Gastroesophageal sphincter (tissue), 4 donors: ENCODE data around the gene LMF1. TPM values are rescaled to one million over a fixed set of nuclear protein-coding genes. Genes with fewer than 3 reads are reported as not detected.

ENCODE experiments used
- ATAC-seq: fragments of 150-250 bp; one replicate; pipeline ENCODE4 v1.9.1; 2016; ENCODE audit warnings: mild to moderate bottlenecking, moderate library complexity
- H3K27ac ChIP-seq, 4 donors: fragments of 200-600 bp; sonication (generic) in 3 of 4; 1 replicate in 3 of 4; 2 replicates in 1 of 4; pipeline ENCODE4 v1.5.1; 2016 to 2019
- H3K27me3 ChIP-seq: fragments of 200-600 bp; sonication (generic); one replicate; pipeline ENCODE4 v1.5.1; 2019
- H3K36me3 ChIP-seq, 2 donors: fragments of 200-600 bp; sonication (generic); one replicate each; pipeline ENCODE4 v1.5.1; 2019; ENCODE audit warnings: control low read depth in 1 of 2
- H3K4me1 ChIP-seq, 3 donors: fragments of 200-600 bp; sonication (generic); 1 replicate in 2 of 3; 2 replicates in 1 of 3; pipeline ENCODE4 v1.5.1; 2016 to 2019; ENCODE audit warnings: control low read depth in 2 of 3
- H3K4me3 ChIP-seq, 2 donors: fragments of 200-600 bp; sonication (generic); one replicate each; pipeline ENCODE4 v1.5.1; 2019; ENCODE audit warnings: mild to moderate bottlenecking in 1 of 2, moderate library complexity in 1 of 2
- H3K9me3 ChIP-seq, 3 donors: fragments of 200-600 bp; sonication (generic); one replicate each; pipeline ENCODE4 v1.5.1; 2017 to 2019; ENCODE audit warnings: control low read depth in 2 of 3
- EP300 ChIP-seq: sonication (generic); formaldehyde crosslinking; IDR thresholded peaks from one replicate; pipeline ENCODE4 v1.6.1; 2017; ENCODE audit warnings: antibody characterized with exemption, mild to moderate bottlenecking
- POLR2A ChIP-seq, 2 donors: fragments of 450-650 bp; IDR thresholded peaks; one replicate each; pipeline ENCODE4 v1.6.1; 2017; ENCODE audit warnings: antibody characterized with exemption in 2 of 2, mild to moderate bottlenecking in 2 of 2, moderate library complexity in 1 of 2
- POLR2AphosphoS5 ChIP-seq: sonication (generic); formaldehyde crosslinking; IDR thresholded peaks from one replicate; pipeline ENCODE4 v1.6.1; 2017; ENCODE audit warnings: antibody characterized with exemption
- WGBS, 2 donors: methylation state at CpG; one replicate each; pipeline ENCODE4 v1.1.5; 2018; ENCODE audit warnings: low coverage in 1 of 2; 5-methylcytosine and 5-hydroxymethylcytosine counted together
- total RNA-seq, 4 donors: library from RNA; depleted of rRNA; stranded (reverse); fragments of >200 nt; gene quantifications; one replicate each; pipeline ENCODE4 v1.1.0, GENCODE V29; 2016
- TF ChIP-seq, protein P1 (sequence below), 4 experiments: fragments of 200-600 bp in 2 of 4; fragments of 450-650 bp in 2 of 4; sonication (generic) in 1 of 4; IDR thresholded peaks; one replicate each; pipeline ENCODE4 v1.5.1; 2017 to 2019; ENCODE audit warnings: antibody characterized with exemption in 4 of 4, mild to moderate bottlenecking in 2 of 4, moderate library complexity in 2 of 4

The LMF1 gene
- total RNA-seq, 4 donors from 2014 or later, result 13.7 to 57.3 (median 20.9) TPM

GRCh38 chr16:947255-947921, 23.4 kb downstream of the LMF1 start:
- Histone ChIP-seq H3K4me3 (no peak overlapping the region), H3K27me3 (no peaks in the 10 kb centered on the region), H3K9me3 (peaks cover 0 to 5% (median 0%) of the 10 kb centered on the region in 3 donors), H3K4me1 (no peaks in the 10 kb centered on the region), H3K27ac (no peak overlapping the region), H3K36me3 (peaks cover 0 to 56% of the 10 kb centered on the region in 2 donors)
- 75 to 79% methylated on average over 5 to 7 of the region's 21 CpGs for WGBS, 2 donors
- TF ChIP-seq POLR2A (IDR thresholded peaks at IDR 0.05) (no peak), EP300 (no peak), POLR2AphosphoS5 (no peak)
- TF ChIP-seq, protein P1, sequence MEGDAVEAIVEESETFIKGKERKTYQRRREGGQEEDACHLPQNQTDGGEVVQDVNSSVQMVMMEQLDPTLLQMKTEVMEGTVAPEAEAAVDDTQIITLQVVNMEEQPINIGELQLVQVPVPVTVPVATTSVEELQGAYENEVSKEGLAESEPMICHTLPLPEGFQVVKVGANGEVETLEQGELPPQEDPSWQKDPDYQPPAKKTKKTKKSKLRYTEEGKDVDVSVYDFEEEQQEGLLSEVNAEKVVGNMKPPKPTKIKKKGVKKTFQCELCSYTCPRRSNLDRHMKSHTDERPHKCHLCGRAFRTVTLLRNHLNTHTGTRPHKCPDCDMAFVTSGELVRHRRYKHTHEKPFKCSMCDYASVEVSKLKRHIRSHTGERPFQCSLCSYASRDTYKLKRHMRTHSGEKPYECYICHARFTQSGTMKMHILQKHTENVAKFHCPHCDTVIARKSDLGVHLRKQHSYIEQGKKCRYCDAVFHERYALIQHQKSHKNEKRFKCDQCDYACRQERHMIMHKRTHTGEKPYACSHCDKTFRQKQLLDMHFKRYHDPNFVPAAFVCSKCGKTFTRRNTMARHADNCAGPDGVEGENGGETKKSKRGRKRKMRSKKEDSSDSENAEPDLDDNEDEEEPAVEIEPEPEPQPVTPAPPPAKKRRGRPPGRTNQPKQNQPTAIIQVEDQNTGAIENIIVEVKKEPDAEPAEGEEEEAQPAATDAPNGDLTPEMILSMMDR (IDR thresholded peaks at IDR 0.05), result no peak
- no peak for ATAC-seq

DNA sequence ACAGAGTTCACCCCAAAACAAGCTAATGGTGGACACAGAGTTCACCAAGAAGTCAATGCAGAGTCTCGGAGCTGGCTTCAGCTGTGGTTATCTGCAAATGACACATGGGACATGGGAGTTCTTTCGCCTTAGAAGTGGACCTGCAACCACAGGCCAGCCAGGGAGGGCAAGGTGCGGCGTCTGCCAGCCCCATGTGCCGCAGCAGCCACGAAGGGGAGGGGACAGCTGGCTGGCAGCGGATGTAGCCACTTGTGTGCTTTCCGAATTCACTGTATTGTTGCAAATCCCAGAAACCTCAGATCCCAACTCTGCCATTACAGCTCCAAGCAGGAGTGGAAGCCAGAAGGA, 24.8 kb downstream of the LMF1 start:
- H3K9me3 ChIP-seq, result peaks cover 0 to 11% (median 0%) of the 10 kb centered on the region in 3 donors
- H3K27me3 ChIP-seq, result no peaks in the 10 kb centered on the region
- H3K4me1 ChIP-seq, result no peaks in the 10 kb centered on the region
- H3K36me3 ChIP-seq, result peaks cover 0 to 52% of the 10 kb centered on the region in 2 donors
- no peak overlapping the region for H3K27ac ChIP-seq
- no peak for ATAC-seq
- H3K4me3 ChIP-seq, result no peak overlapping the region
- TF ChIP-seq POLR2AphosphoS5, result no peak
- TF ChIP-seq EP300, result no peak
- TF ChIP-seq POLR2A (IDR thresholded peaks at IDR 0.05), result no peak
- TF ChIP-seq, protein P1 (IDR thresholded peaks at IDR 0.05), result no peak
- WGBS, 2 donors, result 20% methylated on average over 1 of the region's 8 CpGs; no CpG with 5 or more reads in 1 of the 2 donors

DNA sequence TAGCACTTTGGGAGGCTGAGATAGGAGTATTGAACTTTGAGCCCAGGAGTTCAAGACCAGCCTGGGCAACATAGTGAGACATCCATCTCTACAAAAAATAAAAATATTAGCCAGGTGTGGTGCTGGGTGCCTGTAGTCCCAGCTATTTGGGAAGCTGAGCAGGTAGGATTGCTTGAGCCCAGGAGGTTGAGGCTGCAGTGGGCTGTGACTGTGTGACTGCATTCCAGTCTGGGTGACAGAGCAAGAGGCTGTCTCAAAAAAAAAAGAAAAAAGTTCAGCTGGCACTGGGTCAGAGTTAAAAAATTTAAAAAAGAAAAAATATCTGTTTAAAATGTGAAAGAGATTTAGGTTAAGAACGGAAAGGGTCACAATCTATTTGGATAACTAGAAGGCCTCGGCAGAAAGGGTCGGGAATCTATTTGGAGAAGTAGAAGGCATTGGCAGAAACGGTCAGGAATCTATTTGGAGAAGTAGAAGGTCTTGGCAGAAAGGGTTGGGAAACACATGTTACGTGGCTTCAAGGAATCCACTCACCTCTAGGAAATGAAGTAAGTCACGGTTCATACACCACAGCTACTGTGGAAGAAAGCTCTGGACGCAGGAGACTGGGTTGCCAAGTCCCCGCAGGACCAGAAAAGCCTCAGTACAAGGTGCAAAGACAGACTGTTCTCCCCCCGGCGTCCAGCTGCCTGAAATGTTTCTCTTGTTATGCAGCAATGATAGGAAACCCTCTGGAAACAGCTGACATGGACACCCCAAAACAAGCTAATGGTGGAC, 25.3 kb downstream of the LMF1 start:
- ATAC-seq, result no peak
- H3K4me1 ChIP-seq, result no peaks in the 10 kb centered on the region
- H3K36me3 ChIP-seq, result peaks cover 0 to 53% of the 10 kb centered on the region in 2 donors
- peaks cover 0 to 11% (median 0%) of the 10 kb centered on the region in 3 donors for H3K9me3 ChIP-seq
- H3K27me3 ChIP-seq, result no peaks in the 10 kb centered on the region
- WGBS, 2 donors, result 86 to 94% methylated on average over 6 to 9 of the region's 10 CpGs
- no peak overlapping the region for H3K27ac ChIP-seq
- no peak overlapping the region for H3K4me3 ChIP-seq
- TF ChIP-seq EP300, result no peak

DNA sequence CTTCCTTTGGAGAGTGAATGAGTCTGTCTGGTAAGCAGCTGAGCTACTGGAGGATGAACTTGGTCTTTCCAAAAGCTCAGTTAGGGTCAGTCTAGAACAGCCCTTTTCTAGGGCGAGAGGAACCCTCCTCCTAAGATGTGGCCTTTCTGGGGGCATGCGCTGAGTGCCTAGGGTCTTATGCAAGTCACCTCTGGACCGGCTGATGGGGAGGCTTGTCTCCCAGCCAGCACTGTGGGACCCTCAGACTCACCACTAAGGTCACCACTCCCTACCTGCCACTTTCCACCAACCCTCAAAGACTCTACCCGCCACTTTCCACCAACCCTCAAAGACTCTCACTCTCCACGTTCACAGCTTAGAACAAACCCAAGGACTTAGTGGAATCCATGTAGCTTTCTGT, 26.8 kb downstream of the LMF1 start:
- Histone ChIP-seq H3K36me3 (peaks cover 0 to 68% of the 10 kb centered on the region in 2 donors), H3K9me3 (peaks cover 0 to 11% (median 0%) of the 10 kb centered on the region in 3 donors), H3K27ac (no peak overlapping the region), H3K27me3 (no peaks in the 10 kb centered on the region), H3K4me3 (no peak overlapping the region), H3K4me1 (no peaks in the 10 kb centered on the region)
- TF ChIP-seq POLR2A (IDR thresholded peaks at IDR 0.05) (no peak), EP300 (no peak), POLR2AphosphoS5 (no peak)
- TF ChIP-seq, protein P1 (IDR thresholded peaks at IDR 0.05), result no peak
- WGBS, 2 donors, result 97 to 100% methylated on average over 3 of the region's 5 CpGs
- no peak for ATAC-seq

GRCh38 chr16:942436-943060, 28.2 kb downstream of the LMF1 start:
- Histone ChIP-seq H3K27ac (no peak overlapping the region), H3K36me3 (peaks cover 0 to 80% of the 10 kb centered on the region in 2 donors), H3K4me1 (no peaks in the 10 kb centered on the region), H3K9me3 (peaks cover 0 to 11% (median 0%) of the 10 kb centered on the region in 3 donors), H3K4me3 (no peak overlapping the region), H3K27me3 (no peaks in the 10 kb centered on the region)
- 98 to 100% methylated on average over 3 to 4 of the region's 4 CpGs for WGBS, 2 donors
- no peak for ATAC-seq
- no peak for TF ChIP-seq POLR2AphosphoS5
